GM12878 (cell line): Measurements from ENCODE around the gene MPC1L. TPM values are rescaled to one million over a fixed set of nuclear protein-coding genes. Genes with fewer than 3 reads are reported as not detected.

ENCODE experiments used
- ATAC-seq: fragments of 200-7000 bp; cut with Tn5 transposase; 3 replicates; pipeline ENCODE4 v1.9.1; 2020; ENCODE audit warnings: mild to moderate bottlenecking, moderate library complexity
- BruUV-seq: library from RNA; stranded (reverse); fragments of 400-500 nt; replicated peaks from 2 replicates; lab custom pipeline; 2021; lab: Mats Ljungman, UMichigan
- CTCF ChIA-PET: fragments of 300-600 bp; sonication (Branson Sonifier 250); formaldehyde crosslinking; extraction: SDS; loops from one replicate; lab custom pipeline; 2021; ENCODE audit warnings: inconsistent platforms; lab: Yijun Ruan, JAX
- POLR2A ChIA-PET: fragments of 350-600 bp; formaldehyde crosslinking; extraction: SDS; loops from one replicate; lab custom pipeline; 2021; ENCODE audit warnings: inconsistent platforms; lab: Charles Lee
- RAD21 ChIA-PET: fragments of 300-600 bp; sonication (Branson Sonifier 250); formaldehyde crosslinking; loops from one replicate; lab custom pipeline; 2023; ENCODE audit warnings: antibody characterized with exemption; ENCODE audit not compliant: unreplicated experiment; lab: Charles Lee
- SMC1A ChIA-PET: fragments of 300-600 bp; sonication (Branson Sonifier 250); formaldehyde crosslinking; loops from one replicate; lab custom pipeline; 2023; ENCODE audit not compliant: unreplicated experiment, uncharacterized antibody; lab: Charles Lee
- DNase-seq: peaks from one replicate; pipeline ENCODE4 v3.0.0-alpha.2; 2011; ENCODE audit warnings: low read depth, low spot score
- FAIRE-seq: peaks from 3 replicates; lab custom pipeline; 2011; peaks lifted over from hg19 to GRCh38; lab: Jason Lieb, UNC
- H2AFZ ChIP-seq: 2 replicates; pipeline ENCODE4 v1.6.0; 2011; ENCODE audit warnings: low read depth, low read length, control low read depth; ENCODE audit not compliant: control insufficient read depth
- H3K27ac ChIP-seq: 2 replicates; pipeline ENCODE4 v1.5.1; 2011; ENCODE audit warnings: control low read depth; ENCODE audit not compliant: control insufficient read depth, insufficient read depth
- H3K27me3 ChIP-seq, 2 experiments: replicated peaks in 1 of 2; 2 replicates each; pipeline versions ENCODE4 v1.6.0 to v1.6.1; 2011; ENCODE audit warnings: low read length in 1 of 2; ENCODE audit not compliant: control insufficient read depth in 2 of 2, insufficient read depth in 2 of 2
- H3K36me3 ChIP-seq, 2 experiments: 2 replicates each; pipeline ENCODE4 v1.5.1; 2011; ENCODE audit warnings: low read length in 1 of 2; ENCODE audit not compliant: control insufficient read depth in 2 of 2, insufficient read depth in 2 of 2
- H3K4me1 ChIP-seq: 2 replicates; pipeline ENCODE4 v1.6.1; 2011; ENCODE audit warnings: mild to moderate bottlenecking, low read length, moderate library complexity, mixed read lengths; ENCODE audit not compliant: control insufficient read depth, insufficient read depth
- H3K4me2 ChIP-seq: 2 replicates; pipeline ENCODE4 v1.6.0; 2011; ENCODE audit warnings: control low read depth; ENCODE audit not compliant: control insufficient read depth, insufficient read depth
- H3K4me3 ChIP-seq: fragments of 200-600 bp; sonication (generic); 2 replicates; pipeline ENCODE4 v1.5.1; 2016
- H3K79me2 ChIP-seq: 2 replicates; pipeline ENCODE4 v1.6.0; 2011; ENCODE audit warnings: low read length; ENCODE audit not compliant: control insufficient read depth, insufficient read depth
- H3K9ac ChIP-seq: 2 replicates; pipeline ENCODE4 v1.8.0; 2011; ENCODE audit warnings: low read length, control low read depth, mixed read lengths; ENCODE audit not compliant: control insufficient read depth, insufficient read depth
- H3K9me3 ChIP-seq: replicated peaks from 3 replicates; pipeline ENCODE4 v1.5.1; 2011; ENCODE audit warnings: mild to moderate bottlenecking, low read length; ENCODE audit not compliant: control insufficient read depth, insufficient read depth
- H4K20me1 ChIP-seq: 2 replicates; pipeline ENCODE4 v1.6.0; 2011; ENCODE audit not compliant: control insufficient read depth, insufficient read depth
- CTCF ChIP-seq, 3 experiments: IDR thresholded peaks in 2 of 3; conservative IDR thresholded peaks in 1 of 3; 2 replicates each; pipeline ENCODE4 v1.5.1; 2011; ENCODE audit warnings: low read depth in 3 of 3, low read length in 3 of 3, mild to moderate bottlenecking in 3 of 3, control low read depth in 2 of 3, moderate library complexity in 2 of 3, inconsistent platforms in 1 of 3, mixed read lengths in 1 of 3; ENCODE audit not compliant: control insufficient read depth in 2 of 3, insufficient read depth in 1 of 3; ENCODE audit errors: extremely low read depth in 1 of 3
- NBN ChIP-seq: fragments of 450-650 bp; IDR thresholded peaks from 2 replicates; pipeline ENCODE4 v1.6.1; 2016
- NR2C2 ChIP-seq: IDR thresholded peaks from 2 replicates; pipeline ENCODE4 v1.6.1; 2011; ENCODE audit warnings: borderline replicate concordance, low read depth; ENCODE audit not compliant: control insufficient read depth, insufficient read length
- WGBS: methylation state at CpG from one replicate; pipeline ENCODE4 v1.1.6; 2016; ENCODE audit warnings: low lambda C conversion rate; ENCODE audit not compliant: insufficient replicate concordance, insufficient coverage; ENCODE audit errors: missing lambda C conversion rate; 5-methylcytosine and 5-hydroxymethylcytosine counted together
- in situ Hi-C: fragments of 300-500 bp; cut with MboI; formaldehyde crosslinking; loops from 9 replicates; pipeline ENCODE4 v1.14.3; 2018; ENCODE audit warnings: mixed read lengths
- intact Hi-C: fragments of 100-400 bp; cut with micrococcal nuclease; formaldehyde crosslinking; loops from one replicate; pipeline ENCODE4 v1.14.2; 2022; ENCODE audit not compliant: unreplicated experiment
- polyA plus RNA-seq, 11 experiments: library from polyadenylated mRNA; depleted of rRNA in 4 of 11; unstranded in 6 of 11; stranded (reverse) in 5 of 11; fragments of >200 nt; fragmentation: Nextera tagmentation in 4 of 11; fragmentation: Illumina TruSeq in 1 of 11; extraction: Ambion mirVana in 4 of 11; extraction: Trizol in 1 of 11; gene quantifications; 1 replicate in 1 of 11; 2 replicates in 10 of 11; pipeline versions ENCODE4 v1.2.1 to v1.2.3, GENCODE V29; 2011 to 2016; ENCODE audit warnings: inconsistent platforms in 2 of 11, missing spikeins in 2 of 11, low read depth in 1 of 11
- total RNA-seq, 4 experiments: library from RNA; depleted of rRNA in 3 of 4; stranded (reverse); fragments of >200 nt in 3 of 4; fragmentation: Illumina TruSeq in 1 of 4; extraction: Trizol in 1 of 4; gene quantifications; 2 replicates each; pipeline versions ENCODE4 v1.2.1 to v1.2.3, GENCODE V29; 2013 to 2021

Gene MPC1L
- total and polyA plus RNA-seq, 10 of the 15 experiments (the other 5 are each of a cell fraction or from before 2014, with no cell fraction given): not detected

- Histone ChIP-seq H3K79me2 (peaks cover 42% of the 10 kb centered on the region), H2AFZ (peak overlapping the region; percentile 70), H3K9me3 (no peaks in the 10 kb centered on the region)
- intact Hi-C loops (loop anchor here (2.0 to 10.0 kb wide), 5 partner anchors 74 to 686 kb away; partner anchors contain the start of gene DDX3X), in situ Hi-C loops (loop anchor here (10.0 kb wide), 2 partner anchors 468 to 688 kb away; partner anchors contain the start of gene DDX3X)
- no peak for TF ChIP-seq NR2C2
- 0 out of 6 replicates have a peak, but pooled peaks of 1 of the 3 experiments have one; percentile 0 for TF ChIP-seq CTCF (IDR thresholded peaks at IDR 0.05 in 2 of 3, conservative IDR thresholded peaks at IDR 0.05 in 1 of 3; ENCODE audit: control insufficient read depth in 2 of 3, extremely low read depth in 1 of 3, insufficient read depth in 1 of 3, low read depth in 3 of 3, low read length in 3 of 3)
- peak; percentile 18; the same call in 1 of the 2 replicates for TF ChIP-seq NBN
- TF ChIP-seq, all 136 proteins: peak for 2
- ChIA-PET SMC1A (interaction anchor here (0.9 to 1.7 kb wide), 2 partner anchors 102 to 534 kb away, joined by 4 to 6 read pairs; no protein-coding TSS in a partner anchor), POLR2A (interaction anchor here (0.6 to 1.3 kb wide), 2 partner anchors 66 to 67 kb away, joined by 3 to 5 read pairs; partner anchors contain the start of gene ATP6AP2), RAD21 (interaction anchor here (0.6 to 1.8 kb wide), 6 partner anchors 26 to 790 kb away, joined by 3 to 10 read pairs (median 3); no protein-coding TSS in a partner anchor), CTCF (interaction anchor here (1.0 to 4.5 kb wide), 5 partner anchors 102 to 608 kb away, joined by 3 to 39 read pairs (median 4); no protein-coding TSS in a partner anchor)
- DNase-seq (no peak), FAIRE-seq (no peak), ATAC-seq (peak; percentile 58)
- Histone ChIP-seq H3K4me2 (peak overlapping the region; percentile 88), H3K4me1 (no peaks in the 10 kb centered on the region), H3K27ac (peak overlapping the region; percentile 70), H3K4me3 (peak overlapping the region; percentile 91), H3K9ac (peak overlapping the region; percentile 79), H3K27me3 (no peaks in the 10 kb centered on the region), H4K20me1 (peaks cover 3% of the 10 kb centered on the region), H3K36me3 (no peaks in the 10 kb centered on the region)
- WGBS: 6% methylated on average over 31 of the region's 33 CpGs
- BruUV-seq: TSS peak; percentile 53
Measured at GRCh38 chrX:40646489-40647306, 23.5 kb downstream of the MPC1L start.
